Measurements from ENCODE around the gene MAP3K19. TPM values are rescaled to one million over a fixed set of nuclear protein-coding genes. Genes with fewer than 3 reads are reported as not detected.

MAP3K19 gene
- total RNA-seq, 3 donors from 2014 or later: not detected

DNA sequence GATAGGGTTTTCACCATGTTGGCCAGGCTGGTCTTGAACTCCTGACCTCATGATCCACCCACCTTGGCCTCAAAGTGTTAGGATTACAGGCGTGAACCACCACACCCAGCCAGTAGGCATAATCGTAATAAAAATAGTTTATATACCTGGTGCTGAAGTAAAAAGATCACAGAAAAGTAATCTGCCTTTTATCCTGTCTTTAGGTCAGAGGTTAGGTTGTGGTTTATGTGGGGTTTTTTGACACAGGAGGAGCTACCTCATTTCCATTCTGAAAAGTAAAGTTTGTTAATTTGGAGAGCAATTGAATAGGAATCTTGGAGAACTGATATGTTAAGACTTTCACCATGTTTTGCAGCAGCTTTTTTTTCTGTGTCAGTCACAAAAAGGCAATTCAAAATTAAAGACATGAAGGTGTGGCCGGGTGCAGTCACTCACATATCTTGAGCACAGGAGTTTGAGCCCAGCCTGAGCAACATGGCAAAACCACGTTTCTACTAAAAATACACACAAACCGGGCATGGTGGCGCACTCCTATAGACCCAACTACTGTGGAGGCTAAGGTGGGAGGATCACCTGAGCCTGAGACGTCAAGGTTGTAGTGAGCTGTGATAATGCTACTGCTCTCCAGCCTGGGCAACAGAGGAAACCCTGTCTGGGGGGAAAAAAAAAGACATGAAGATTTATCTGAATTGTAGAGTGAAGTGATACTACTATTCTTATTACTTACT, 97.1 kb downstream of the MAP3K19 start:
- ATAC-seq (peak; percentile 85), DNase-seq (peak in 1 of 3 donors; percentile 49)
- H3K4me1 ChIP-seq (ENCODE audit: low read depth): peaks cover 8% of the 10 kb centered on the region
- intact Hi-C loops (cut with DNase I, micrococcal nuclease): no loop called here
- H3K36me3 ChIP-seq (ENCODE audit: low read depth): no peaks in the 10 kb centered on the region
- no peak overlapping the region for H3K4me3 ChIP-seq
- no peak for TF ChIP-seq CTCF (IDR thresholded peaks at IDR 0.05)
- H3K9me3 ChIP-seq: no peaks in the 10 kb centered on the region

- Histone ChIP-seq H3K4me1 (ENCODE audit: low read depth) (peaks cover 8% of the 10 kb centered on the region), H3K4me3 (no peak overlapping the region), H3K9me3 (no peaks in the 10 kb centered on the region), H3K36me3 (ENCODE audit: low read depth) (no peaks in the 10 kb centered on the region)
- TF ChIP-seq CTCF (IDR thresholded peaks at IDR 0.05): no peak
- DNase-seq (no peak), ATAC-seq (no peak)
- intact Hi-C loops (cut with DNase I, micrococcal nuclease): no loop called here
These were observed 101.2 kb downstream of the MAP3K19 start for GRCh38 chr2:134946073-134946472.

DNA sequence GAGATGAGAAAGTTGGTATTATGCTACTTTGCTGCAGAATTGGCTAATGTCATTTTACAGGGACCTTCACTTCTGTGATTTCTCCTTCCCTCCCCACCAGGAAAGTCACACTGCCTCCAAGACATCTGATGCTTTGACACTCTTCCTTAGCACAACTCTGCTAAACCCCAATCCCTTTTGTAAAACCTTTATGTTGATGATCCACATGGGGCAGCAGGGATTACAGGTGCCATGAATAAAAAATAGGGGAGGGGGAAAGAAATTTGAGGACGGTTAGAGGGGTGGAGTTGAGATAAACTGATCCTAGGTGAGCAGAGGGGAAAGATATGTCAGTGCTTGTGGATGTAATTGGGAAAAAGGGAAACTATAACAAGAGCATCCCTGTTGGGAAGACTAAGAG, 102.3 kb downstream of the MAP3K19 start:
- Histone ChIP-seq H3K4me1 (ENCODE audit: low read depth) (peaks cover 8% of the 10 kb centered on the region), H3K9me3 (no peaks in the 10 kb centered on the region), H3K36me3 (ENCODE audit: low read depth) (no peaks in the 10 kb centered on the region), H3K4me3 (no peak overlapping the region)
- intact Hi-C loops (cut with DNase I, micrococcal nuclease): no loop called here
- TF ChIP-seq CTCF (IDR thresholded peaks at IDR 0.05): no peak
- DNase-seq (no peak), ATAC-seq (no peak)

- Histone ChIP-seq H3K36me3 (ENCODE audit: low read depth) (no peaks in the 10 kb centered on the region), H3K4me3 (no peak overlapping the region), H3K4me1 (ENCODE audit: low read depth) (no peaks in the 10 kb centered on the region), H3K9me3 (no peaks in the 10 kb centered on the region)
- no peak for TF ChIP-seq CTCF (IDR thresholded peaks at IDR 0.05)
- intact Hi-C loops (cut with DNase I, micrococcal nuclease): no loop called here
- DNase-seq: no peak
- ATAC-seq: no peak
These were observed 103.7 kb downstream of the MAP3K19 start for GRCh38 chr2:134943540-134943939.

DNA sequence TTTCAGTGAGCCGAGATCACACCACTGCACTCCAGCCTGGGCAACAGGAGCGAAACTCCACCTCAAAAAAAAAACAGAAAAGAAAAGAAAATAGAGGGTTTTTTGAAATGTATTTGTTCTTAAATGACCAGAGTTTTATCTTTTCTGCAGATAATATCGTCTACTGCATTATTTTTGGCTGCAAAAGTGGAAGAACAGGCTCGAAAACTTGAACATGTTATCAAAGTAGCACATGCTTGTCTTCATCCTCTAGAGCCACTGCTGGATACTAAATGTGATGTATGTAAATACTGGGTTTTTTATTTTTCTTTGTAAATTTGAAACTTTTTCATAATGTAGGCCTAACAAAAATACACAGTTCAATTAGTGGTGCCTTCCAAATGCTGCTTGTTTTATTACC, 110.6 kb downstream of the MAP3K19 start:
- Histone ChIP-seq H3K4me3 (no peak overlapping the region), H3K9me3 (no peaks in the 10 kb centered on the region), H3K4me1 (ENCODE audit: low read depth) (no peaks in the 10 kb centered on the region), H3K36me3 (ENCODE audit: low read depth) (no peaks in the 10 kb centered on the region)
- no peak for TF ChIP-seq CTCF (IDR thresholded peaks at IDR 0.05)
- no peak for DNase-seq
- intact Hi-C loops (cut with DNase I, micrococcal nuclease): no loop called here
- no peak for ATAC-seq

DNA sequence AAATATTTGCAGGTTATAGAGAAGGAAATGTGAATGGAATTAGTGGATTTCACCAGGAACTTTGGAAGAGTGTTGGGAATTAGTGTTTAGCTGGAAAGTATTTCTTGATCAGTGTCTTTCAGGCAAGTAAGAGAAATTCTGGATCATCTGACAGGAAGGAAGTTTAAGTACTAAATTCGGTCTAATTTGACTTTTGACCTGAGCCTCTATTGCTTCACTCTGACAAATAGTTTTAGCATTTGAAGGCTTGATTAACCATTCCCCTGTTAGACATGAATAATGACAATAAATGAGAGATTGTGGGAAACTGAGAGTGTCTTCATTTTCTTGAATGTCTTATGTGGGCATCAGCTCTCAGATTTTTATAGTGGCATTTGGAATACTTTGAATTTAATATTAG, 112.6 kb downstream of the MAP3K19 start:
- Histone ChIP-seq H3K4me3 (no peak overlapping the region), H3K4me1 (ENCODE audit: low read depth) (peaks cover 6% of the 10 kb centered on the region), H3K9me3 (no peaks in the 10 kb centered on the region), H3K36me3 (ENCODE audit: low read depth) (no peaks in the 10 kb centered on the region)
- DNase-seq (no peak), ATAC-seq (no peak)
- TF ChIP-seq CTCF (IDR thresholded peaks at IDR 0.05): no peak
- intact Hi-C loops (cut with DNase I, micrococcal nuclease): no loop called here
